GM12891 (cell line): ENCODE measurements around the gene GNB5.

ENCODE experiments used
- PAX5 ChIP-seq: IDR thresholded peaks from 2 replicates; pipeline ENCODE4 v1.6.1; 2011; ENCODE audit warnings: low read length, moderate library complexity, mild to moderate bottlenecking; ENCODE audit not compliant: insufficient read depth, severe bottlenecking
- POLR2A ChIP-seq: IDR thresholded peaks from 2 replicates; pipeline ENCODE4 v1.6.1; 2011; ENCODE audit warnings: low read depth, low read length, control low read depth
- POLR2AphosphoS5 ChIP-seq: IDR thresholded peaks from 2 replicates; pipeline ENCODE4 v1.6.1; 2011; ENCODE audit warnings: low read depth, low read length, control low read depth
- POU2F2 ChIP-seq: IDR thresholded peaks from 2 replicates; pipeline ENCODE4 v1.6.1; 2011; ENCODE audit warnings: low read depth, mild to moderate bottlenecking, control low read depth, low read length, moderate library complexity
- SPI1 ChIP-seq: IDR thresholded peaks from 2 replicates; pipeline ENCODE4 v1.6.1; 2011; ENCODE audit warnings: low read depth, low read length, control low read depth
- TAF1 ChIP-seq: IDR thresholded peaks from 2 replicates; pipeline ENCODE4 v1.6.1; 2011; ENCODE audit warnings: low read depth, low read length, control low read depth

GRCh38 chr15:52113708-52114107, 77.5 kb downstream of the GNB5 start:
- TF ChIP-seq POLR2A (no peak), POU2F2 (no peak), POLR2AphosphoS5 (no peak), PAX5 (no peak), TAF1 (no peak), SPI1 (no peak)
